Measurements from ENCODE around the gene ZBTB7B.

Gene ZBTB7B

GRCh38 chr1:155043793-155044192 is 41.2 kb downstream of the ZBTB7B start:
- no peak for TF ChIP-seq CTCF (IDR thresholded peaks at IDR 0.05)

- TF ChIP-seq CTCF (IDR thresholded peaks at IDR 0.05): no peak
Measured at GRCh38 chr1:155044365-155044764, 41.8 kb downstream of the ZBTB7B start.

GRCh38 chr1:155044812-155045657 is 42.4 kb downstream of the ZBTB7B start:
- peak; percentile 94 for TF ChIP-seq CTCF (IDR thresholded peaks at IDR 0.05)

DNA sequence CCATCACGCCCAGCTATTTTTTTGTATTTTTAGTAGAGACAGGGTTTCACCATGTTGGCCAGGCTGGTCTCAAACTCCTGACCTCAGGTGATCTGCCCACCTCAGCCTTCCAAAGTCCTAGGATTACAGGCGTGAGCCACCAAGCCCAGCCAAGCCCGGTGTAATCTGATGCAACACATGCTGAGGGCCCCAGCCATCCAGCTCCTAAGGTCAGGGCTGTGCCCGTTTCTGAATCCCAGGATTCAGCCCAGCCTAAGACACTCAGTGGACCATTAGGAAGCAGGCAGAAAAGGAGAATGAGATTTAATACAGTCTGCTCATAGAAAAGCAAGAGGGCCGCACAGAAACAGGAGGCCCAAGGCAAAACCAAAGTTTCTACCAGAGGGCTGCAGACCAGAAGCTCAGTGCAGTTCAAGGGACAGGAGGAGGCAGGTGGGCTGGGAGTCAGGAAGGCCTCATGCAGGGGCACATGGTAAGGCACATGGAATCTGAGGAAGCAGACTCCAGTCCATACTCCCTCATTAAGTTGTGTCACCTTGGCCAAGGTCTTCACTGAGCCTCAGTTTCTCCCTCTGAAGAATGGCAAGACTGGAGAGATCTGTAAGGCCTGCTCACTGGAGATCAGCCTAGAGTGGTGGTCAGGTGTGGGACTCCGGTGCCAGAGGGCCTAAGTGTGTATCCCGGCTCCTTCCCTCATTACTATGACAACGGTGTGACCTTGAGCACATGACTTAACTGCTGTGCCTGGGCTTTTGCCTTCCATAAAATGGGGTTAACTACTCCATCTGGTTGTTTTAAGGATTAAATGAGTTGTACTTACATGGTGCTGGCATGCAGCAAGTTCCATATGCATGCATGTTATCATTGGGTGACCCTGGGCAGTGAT is 46.1 kb downstream of the ZBTB7B start:
- TF ChIP-seq CTCF (IDR thresholded peaks at IDR 0.05): no peak

DNA sequence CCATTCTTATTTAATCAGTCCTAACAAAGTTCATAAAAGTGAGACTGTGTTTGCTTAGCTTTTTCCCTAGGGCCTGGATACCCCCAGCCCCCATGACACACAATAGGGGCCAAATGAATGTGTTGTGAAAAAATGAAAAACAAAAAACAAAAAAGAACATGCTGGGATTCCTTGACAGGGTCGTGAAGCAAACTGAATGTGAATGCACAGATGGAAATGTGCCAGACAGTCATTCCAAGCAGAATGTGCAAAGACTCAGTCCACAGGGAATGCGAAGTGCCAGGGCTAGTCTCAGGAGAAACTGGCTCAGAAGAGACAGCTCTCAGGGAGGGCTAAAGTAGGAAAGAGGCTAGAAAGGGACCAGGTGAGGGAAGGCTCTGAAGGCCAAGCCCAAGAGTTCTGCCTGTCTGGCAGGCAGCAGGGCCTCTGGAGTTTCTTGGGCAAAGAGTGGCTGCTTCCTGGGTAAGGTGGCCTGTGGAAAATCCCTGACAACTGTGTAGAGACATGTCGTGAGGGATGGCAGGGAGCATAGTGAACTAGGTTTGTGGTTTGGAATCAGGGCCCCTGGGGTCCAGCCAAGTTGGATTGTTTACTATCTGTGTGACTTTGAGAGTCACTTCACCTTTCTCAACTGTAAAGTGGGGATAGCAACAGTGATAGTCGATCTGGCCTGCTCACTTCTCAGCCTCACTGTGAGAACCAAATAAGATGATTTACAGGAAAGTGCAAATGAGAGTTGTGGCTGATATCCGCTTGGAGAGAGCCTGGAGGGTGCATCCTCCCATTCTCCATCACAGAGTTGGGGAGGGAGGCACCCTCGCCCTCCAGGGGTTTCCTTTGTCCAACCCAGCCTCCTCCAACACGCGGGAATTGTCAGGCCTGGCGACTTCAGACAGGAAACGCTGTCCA is 47.3 kb downstream of the ZBTB7B start:
- no peak for TF ChIP-seq CTCF (IDR thresholded peaks at IDR 0.05)

DNA sequence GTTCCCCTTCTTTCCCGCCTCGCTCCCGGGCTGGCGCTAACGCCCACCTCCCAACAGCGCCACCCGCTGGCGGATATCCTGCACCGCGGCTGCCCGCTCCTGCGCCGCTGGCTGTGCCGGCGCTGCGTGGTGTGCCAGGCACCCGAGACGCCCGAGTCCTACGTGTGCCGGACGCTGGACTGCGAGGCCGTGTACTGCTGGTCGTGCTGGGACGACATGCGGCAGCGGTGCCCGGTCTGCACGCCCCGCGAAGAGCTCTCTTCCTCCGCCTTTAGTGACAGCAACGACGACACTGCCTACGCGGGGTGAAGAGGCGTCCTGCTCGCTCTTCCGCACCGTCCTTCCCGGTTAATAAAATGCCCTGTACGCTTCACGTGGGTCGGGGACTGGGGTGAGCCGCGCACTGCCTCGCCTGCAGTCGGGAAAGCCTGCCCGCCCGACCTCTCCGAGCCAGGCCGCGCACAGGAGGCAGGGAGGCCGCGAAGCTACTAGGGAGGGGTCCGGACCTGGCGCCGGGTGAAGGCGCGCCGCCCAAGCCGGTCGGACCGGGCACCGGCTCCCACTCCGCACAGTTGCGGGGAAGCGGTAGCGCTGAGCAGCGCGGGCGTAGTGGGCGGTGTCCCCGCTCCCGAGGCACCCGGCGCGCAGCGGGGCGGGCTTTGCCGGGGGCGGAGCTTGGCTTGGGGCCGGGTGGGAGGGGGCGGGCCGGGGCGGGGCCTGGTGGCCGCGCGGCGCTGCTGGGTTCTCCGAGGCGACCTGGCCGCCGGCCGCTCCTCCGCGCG is 48.1 kb downstream of the ZBTB7B start, which contains the start of gene ADAM15:
TSS of gene ADAM15 (plus strand) at position 757 of the 782 bp plus-strand sequence. CDS start 71 bp downstream, outside the sequence.
- peak; percentile 99 for TF ChIP-seq CTCF (IDR thresholded peaks at IDR 0.05)
